ENCODE results near the gene FOXD2.

DNA sequence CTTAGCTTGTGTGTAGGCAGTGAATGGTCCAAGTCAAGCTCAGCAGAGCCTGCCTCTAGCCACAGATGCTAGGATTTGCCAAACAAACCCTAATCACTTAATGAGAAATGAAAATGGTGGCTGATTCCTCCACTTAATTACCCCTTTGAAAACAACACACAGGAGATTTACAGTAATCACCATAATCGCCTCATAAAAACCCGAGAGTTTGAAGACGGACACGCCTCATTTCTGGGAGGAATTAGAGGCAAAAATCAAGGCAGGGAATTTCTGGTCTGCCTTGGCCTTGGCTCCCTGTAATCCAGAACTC is 38.0 kb upstream of the FOXD2 start:
- TF ChIP-seq CTCF (IDR thresholded peaks at IDR 0.05) = no peak
- no peak for TF ChIP-seq POLR2A (IDR thresholded peaks at IDR 0.05)
